GM18508 (cell line): ENCODE data around the gene TRIM43.
"Not testable (repeated sequence)": the region's sequence is repeated elsewhere in the genome, so short reads cannot be mapped to it uniquely, and the experiment has no call there.

Experiments used
- ATAC-seq: cut with Tn5 transposase; IDR thresholded peaks from one replicate; pipeline ENCODE4 v1.9.1; 2021; ENCODE audit warnings: moderate number of reproducible peaks; ENCODE audit not compliant: insufficient read depth, unreplicated experiment

The TRIM43 gene

GRCh38 chr2:95640515-95641288 is 48.9 kb downstream of the TRIM43 start:
- ATAC-seq, result not testable (repeated sequence)

GRCh38 chr2:95641289-95641575 is 49.4 kb downstream of the TRIM43 start:
- ATAC-seq, result not testable (repeated sequence)

DNA sequence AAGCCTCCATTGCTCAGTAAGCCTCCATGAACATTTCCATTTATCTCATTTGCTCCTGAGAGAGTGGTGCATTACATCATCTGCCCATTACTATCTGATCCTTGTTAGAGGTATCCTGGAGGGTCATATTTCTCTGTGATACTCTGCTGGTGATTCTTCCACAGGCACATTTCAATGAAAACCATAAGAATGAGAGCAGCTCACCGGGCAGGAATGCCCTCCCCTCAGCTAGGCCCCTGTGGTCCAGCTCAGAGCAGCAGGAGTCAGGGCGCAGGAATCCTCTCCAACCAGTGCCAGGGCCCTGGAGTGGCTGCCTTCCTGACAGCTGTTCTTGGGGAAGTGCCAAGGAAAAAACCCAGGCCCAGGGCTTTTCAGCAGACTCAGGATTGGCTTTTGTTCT is 50.0 kb downstream of the TRIM43 start:
- not testable (repeated sequence) for ATAC-seq

GRCh38 chr2:95642360-95642759 is 50.6 kb downstream of the TRIM43 start:
- ATAC-seq, result not testable (repeated sequence)

GRCh38 chr2:95642951-95643350 is 51.1 kb downstream of the TRIM43 start:
- ATAC-seq, result not testable (repeated sequence)

- ATAC-seq, result not testable (repeated sequence)
Measured at GRCh38 chr2:95645312-95645711, 53.5 kb downstream of the TRIM43 start.

DNA sequence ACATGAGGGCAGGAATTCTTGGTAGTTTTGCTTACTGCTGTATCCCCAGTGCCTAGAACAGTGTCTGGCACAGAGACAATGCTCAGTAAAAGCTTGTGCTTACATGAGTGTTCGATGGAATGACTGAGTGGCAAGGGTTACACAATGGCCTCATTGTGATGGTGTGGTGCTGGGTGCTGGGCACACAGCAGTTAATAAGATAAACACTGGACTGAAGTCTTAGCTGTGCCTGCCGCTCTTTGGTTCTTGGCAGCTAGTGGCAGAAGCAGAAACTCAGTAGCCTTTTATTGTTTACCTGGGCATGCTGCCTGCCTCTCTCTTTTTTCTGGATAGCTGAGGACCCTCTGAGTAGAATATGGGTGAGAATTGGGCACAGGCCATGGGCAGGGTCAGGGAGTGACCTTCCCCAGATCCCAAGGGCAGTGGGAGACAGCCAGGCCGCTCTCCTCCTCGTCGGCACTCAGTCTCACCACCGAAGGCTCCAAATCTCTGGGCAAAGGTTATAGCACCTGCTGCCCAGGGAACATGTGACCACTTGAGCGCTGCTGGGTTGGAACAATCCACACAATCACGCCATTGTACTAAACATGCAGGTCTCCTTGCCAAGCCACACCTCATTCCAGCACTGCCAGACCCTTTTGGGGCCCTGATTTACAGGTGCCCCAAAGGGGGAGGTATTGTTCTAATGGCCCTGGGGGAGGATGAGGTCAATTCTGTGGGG is 54.6 kb downstream of the TRIM43 start:
- not testable (repeated sequence) for ATAC-seq

DNA sequence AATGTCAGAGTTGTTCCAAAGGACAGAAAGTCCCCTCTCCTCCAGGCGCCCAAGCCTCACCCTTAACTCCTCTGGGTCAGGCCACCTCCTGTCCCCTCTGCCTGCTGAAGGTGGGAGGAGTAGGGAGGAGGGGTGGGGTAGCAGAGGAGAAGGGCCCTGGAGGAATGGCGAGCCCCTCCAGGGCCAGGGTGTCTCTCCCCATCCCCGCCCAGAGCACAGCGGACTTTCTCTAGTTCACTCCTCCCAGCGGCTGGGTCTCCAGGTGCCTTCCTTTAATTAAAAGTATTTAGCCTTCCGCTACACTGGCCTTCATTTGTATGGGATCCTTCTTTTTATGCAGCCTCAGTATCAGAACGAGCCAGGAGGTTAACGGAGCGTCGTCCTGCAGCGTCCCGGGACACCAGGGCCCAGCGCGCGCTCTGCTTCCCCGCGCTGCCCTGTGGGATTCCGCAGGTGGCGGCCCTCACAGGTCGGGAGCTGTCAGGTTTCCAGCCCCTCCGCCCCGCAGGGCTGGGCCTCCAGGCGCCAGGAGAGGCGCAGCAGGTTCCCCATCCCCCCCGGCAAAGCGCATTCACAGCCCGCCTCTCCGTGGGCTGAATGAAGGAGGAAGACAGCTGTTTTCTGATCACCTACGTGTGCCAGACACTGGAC is 57.2 kb downstream of the TRIM43 start:
- ATAC-seq, result not testable (repeated sequence)
